Activated CD8-positive, alpha-beta memory T cell treated with anti-CD3 and anti-CD28 coated beads for 1 hour (primary cell): ENCODE measurements around the gene TJAP1.

Experiments
- DNase-seq, 2 donors: peaks; one replicate each; pipeline ENCODE4 v3.0.0-alpha.2; 2020; ENCODE audit warnings: low read depth in 1 of 2; ENCODE audit errors: extremely low read depth in 1 of 2

Gene TJAP1, protein sequence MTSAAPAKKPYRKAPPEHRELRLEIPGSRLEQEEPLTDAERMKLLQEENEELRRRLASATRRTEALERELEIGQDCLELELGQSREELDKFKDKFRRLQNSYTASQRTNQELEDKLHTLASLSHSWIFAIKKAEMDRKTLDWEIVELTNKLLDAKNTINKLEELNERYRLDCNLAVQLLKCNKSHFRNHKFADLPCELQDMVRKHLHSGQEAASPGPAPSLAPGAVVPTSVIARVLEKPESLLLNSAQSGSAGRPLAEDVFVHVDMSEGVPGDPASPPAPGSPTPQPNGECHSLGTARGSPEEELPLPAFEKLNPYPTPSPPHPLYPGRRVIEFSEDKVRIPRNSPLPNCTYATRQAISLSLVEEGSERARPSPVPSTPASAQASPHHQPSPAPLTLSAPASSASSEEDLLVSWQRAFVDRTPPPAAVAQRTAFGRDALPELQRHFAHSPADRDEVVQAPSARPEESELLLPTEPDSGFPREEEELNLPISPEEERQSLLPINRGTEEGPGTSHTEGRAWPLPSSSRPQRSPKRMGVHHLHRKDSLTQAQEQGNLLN

DNA sequence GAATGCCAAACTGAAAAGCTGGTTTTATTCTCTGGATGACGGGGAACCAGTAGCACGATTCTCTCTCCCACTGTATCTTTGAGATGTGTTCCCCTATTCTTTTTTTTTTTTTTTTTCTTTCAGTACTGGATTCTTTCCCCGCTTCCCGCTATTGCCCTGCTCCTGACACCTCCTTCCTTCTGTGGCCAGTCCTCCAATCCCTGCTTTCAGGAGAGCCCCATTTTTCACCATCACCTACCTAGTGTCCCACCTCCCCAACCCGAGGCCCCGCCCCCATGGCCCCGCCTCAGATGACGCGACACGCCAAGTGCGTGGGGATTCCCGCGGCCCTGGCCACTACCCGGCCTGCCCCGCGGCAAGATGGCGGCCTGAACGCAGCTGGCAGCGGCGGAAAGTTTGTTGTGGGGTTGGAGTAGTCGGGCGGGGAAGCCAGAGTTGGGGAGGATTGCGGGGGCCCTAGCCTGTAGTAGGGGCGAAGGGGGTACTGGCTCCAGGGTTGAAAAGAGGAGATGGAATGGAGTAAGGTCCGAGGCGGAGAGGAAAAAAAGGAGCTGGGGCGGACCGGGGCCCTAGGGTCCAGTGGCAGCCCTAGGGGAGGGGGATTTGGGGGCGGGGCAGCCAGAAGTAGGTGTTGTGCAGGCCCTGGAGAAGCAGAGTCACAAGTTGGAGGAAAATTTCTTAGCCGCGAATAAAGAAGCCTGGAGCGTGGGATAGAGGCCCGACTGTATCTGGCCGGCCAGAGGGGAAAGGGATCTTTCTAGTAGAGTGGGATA lies at the start of gene TJAP1:
Gene TJAP1, plus strand, starts transcription at position 336 of the 773 bp plus-strand sequence. CDS start 21,432 bp downstream, outside the sequence.
- DNase-seq = peak; percentile 92 to 99

DNA sequence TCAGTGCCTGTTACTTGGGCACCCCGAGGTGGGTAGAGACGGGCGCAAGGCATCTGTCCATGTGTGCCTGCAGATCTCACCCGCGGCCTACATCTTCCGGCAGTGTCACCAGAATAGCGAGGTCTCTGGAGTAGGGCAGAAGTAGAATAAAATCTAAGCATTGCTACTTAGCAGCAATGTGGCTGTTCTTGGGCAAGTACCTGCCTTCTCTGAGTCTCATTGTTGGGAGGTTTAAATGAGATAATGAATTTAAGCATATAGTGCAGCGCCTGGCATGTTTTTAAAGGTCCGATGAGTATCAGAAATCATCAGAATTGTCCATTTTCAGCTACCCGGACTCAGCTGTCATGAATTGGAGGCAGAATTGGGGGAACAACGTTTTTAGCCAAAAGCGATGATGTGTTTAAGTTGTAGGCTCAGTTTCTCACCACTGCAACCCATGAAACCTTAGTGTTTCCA lies 49.2 kb upstream of the TJAP1 start:
- DNase-seq = no peak

DNA sequence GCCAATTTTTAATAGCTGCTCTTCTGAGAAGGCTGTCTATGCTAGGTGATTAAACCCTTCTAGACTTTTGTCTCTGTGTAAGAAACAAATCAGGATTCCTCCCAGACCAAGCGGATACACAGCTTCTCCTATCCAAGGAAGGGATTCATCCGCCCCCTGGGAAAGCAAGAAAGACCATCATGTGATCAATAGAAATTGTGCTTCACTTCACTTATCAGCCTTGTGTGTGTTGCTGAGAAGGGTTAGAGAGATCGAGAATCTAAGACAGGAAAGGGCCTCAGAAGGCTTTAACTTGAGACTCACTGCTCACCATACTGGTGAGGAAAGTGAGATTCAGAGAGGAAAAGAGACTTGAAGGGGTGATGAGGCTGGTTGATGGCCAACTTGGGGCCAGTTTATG lies 48.5 kb upstream of the TJAP1 start:
- DNase-seq = no peak

DNA sequence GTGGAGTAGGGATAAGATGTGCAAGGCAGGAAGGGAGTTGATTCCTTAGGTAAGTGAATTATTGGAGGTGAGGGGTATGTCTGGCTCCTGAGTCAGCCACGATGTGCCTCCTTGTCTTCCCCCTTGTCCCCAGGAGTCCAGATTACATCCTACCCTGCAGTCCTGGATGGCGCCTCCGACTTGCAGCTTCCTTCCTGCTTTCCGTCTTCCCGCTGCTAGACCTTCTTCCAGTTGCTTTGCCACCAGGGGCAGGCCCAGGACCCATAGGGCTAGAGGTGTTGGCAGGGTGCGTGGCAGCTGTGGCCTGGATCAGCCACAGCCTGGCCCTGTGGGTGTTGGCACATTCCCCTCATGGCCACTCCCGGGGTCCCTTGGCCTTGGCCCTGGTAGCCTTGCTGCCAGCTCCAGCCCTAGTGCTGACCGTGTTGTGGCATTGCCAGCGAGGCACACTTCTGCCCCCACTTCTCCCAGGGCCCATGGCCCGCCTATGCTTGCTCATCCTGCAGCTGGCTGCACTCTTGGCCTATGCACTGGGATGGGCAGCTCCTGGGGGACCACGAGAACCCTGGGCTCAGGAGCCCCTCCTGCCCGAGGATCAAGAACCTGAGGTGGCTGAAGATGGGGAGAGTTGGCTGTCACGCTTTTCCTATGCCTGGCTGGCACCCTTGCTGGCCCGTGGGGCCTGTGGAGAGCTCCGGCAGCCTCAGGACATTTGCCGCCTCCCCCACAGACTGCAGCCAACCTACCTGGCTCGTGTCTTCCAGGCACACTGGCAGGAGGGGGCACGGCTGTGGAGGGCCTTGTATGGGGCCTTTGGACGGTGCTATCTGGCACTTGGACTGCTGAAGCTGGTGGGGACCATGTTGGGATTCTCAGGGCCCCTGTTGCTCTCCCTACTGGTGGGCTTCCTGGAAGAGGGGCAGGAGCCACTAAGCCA lies 45.1 kb upstream of the TJAP1 start:
- no peak for DNase-seq

DNA sequence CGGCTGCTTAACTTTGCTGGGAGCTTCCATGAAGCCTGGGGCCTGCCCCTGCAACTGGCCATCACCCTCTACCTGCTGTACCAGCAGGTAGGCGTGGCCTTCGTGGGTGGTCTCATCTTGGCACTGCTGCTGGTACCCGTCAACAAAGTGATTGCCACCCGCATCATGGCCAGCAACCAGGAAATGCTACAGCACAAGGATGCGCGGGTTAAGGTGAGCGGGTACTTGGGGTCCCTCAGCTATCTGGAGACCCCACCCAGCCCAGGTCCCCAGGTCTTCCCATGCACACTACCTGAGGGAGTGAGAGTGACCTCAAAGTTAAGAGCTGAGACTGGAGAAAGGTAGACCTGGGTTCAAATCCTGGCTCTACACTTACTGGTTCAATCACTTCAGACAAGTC lies 44.2 kb upstream of the TJAP1 start:
- DNase-seq = no peak

DNA sequence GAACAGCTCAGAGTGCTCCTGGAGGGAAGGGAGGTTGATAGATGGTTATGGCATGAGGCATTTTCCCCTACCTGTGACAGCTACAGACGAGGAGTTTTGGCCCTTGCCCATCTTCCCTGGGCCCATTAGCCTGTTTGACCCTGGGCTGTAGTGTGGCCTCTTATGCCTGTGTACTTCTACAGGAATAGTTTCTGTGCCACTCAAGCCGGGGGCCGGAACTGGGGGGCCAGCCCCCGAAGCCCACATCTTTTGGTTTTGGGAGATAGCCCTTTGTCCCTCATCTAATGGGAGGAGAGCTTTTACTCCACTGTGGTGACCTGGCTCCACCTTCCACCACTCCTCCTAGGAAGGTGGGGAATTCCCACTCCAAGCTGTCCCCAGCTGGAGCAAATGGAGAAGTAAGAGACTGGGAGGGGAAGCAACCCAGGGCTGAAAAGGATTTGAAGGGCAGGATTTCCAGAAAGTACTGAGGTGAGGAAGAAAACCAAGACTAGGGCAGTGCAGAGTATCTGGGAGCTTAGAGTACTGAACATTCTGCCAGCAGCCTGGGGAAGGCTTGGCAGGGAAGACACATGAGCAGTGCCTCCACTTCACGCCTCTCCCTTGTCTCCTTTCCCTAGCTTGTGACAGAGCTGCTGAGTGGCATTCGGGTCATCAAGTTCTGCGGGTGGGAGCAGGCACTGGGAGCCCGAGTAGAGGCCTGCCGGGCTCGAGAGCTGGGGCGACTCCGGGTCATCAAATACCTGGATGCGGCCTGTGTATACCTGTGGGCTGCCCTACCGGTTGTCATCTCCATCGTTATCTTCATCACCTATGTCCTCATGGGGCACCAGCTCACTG lies 43.1 kb upstream of the TJAP1 start:
- DNase-seq = no peak

DNA sequence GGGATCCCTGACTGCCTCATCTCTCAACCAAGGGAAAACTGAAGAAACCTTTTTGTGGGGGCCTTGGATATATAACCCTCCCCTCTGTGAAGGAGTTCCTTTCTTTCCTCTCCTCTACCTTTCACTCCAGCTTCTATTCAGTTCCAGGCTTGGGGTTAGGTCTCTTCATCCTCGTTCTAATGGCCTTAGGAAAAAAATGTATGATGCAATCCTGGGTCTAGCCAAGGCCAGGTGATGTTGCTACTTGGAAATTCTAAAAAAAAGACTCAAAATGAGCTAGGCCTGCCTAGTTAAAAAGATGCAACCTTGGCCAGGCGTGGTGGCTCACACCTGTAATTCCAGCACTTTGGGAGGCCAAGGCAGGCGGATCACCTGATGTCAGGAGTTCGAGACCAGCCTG lies 42.4 kb upstream of the TJAP1 start:
- no peak for DNase-seq

DNA sequence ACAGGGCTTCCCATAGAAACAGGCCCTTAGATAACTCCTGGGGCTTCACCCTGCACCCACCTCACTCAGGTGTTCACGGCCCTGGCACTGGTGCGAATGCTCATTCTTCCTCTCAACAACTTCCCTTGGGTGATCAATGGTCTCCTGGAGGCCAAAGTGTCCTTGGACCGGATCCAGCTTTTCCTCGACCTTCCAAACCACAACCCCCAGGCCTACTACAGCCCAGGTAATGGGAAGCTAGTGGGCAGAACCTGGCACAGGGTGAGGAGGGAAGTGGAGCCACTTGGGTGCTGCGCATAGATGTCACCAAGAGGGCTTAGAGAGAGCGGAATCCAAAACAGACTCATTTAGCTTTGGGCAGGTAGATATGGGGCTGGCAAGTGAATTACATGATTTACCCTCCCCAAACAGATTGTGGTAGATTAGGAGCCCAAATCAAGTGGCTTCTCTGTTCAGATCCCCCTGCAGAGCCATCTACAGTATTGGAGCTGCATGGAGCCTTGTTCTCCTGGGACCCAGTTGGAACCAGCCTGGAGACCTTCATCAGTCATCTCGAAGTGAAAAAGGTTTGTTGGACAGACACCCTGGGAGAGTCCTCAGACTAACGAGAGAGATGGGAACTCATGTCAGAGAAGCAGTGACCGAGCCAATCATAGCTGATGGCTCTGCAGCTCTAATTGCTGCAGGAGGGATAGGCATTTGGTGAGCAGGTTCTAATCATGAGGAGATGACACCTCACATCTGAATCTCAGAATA lies 41.5 kb upstream of the TJAP1 start:
- no peak for DNase-seq

DNA sequence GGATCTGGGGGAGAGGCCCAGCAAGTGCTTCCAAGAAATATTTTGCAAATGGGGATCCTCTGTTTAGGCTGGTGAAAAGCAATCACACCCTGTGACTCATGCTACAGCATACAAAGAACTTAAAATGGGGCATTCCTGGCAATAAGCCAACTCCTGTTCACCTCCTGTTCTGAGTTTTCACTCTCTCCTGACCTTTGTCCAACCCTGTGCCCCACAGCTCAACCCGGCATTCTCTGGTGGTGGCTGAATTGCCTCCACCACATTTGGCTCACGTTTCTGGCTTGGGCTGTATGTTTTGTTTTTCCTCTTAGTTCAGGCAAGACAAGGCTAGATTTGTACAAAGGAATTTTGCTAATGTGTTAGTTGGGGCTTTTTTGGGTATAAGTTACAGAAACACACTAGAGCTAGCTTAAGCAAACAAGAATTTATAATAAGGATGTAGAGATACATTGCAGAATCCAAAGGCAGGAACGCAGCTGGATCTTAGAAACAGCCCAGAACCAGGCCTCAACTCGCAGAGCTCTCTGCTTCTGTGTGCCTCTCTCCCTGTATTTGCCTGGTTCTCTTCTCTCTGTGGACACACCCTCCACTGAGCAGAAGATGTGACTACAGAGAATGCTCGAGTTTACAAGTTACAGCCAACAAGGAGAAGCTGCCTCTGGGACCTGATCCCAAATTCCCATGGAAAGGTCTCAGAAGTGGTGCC lies 40.6 kb upstream of the TJAP1 start:
- no peak for DNase-seq

DNA sequence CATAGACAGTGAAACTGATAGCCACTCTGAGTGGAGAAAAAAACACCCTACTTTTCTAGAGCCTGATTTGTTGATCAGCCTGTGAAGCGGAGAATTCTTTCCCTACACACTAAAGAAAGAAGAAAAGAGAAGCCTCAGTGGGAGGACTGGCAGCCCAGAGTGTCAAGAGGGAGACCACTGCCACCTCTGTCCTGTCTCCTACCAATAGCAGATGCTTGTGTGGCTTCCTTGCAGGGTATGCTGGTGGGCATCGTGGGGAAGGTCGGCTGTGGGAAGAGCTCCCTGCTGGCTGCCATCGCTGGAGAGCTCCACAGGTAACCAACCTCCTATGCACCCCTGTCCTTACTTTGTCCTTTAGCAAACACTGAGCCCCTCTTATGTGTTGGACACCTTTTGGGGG lies 39.7 kb upstream of the TJAP1 start:
- no peak for DNase-seq

DNA sequence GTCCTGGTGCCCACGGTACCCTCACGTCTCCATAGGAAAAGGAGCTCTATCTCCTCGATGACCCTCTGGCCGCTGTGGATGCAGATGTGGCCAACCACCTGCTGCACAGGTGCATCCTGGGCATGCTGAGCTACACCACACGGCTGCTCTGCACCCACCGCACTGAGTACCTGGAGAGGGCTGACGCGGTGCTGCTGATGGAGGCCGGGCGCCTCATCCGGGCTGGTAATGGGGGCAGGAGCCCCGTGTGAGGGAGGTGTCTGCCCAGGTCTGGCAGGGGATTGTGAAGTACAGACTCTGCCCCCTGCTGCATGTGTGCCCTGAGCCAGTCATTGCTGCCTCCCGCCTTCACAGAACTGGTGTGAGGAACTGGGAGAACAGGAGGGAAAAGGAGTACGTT lies 34.4 kb upstream of the TJAP1 start:
- DNase-seq = no peak

DNA sequence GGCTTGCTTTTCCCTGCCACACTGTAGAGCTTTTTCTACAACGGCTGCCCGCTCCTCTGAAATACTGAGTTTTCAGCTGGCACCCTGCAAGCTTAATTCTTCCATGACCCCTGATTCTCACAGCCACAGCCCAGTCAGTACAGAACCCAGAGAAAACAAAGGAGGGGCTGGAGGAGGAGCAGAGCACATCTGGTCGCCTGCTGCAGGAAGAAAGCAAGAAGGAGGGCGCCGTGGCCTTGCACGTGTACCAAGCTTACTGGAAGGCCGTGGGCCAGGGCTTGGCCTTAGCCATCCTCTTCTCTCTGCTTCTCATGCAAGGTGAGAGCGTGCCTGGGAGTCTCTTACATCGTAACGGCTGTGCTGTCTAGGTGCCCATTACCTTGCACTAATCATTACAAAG lies 33.3 kb upstream of the TJAP1 start:
- no peak for DNase-seq

DNA sequence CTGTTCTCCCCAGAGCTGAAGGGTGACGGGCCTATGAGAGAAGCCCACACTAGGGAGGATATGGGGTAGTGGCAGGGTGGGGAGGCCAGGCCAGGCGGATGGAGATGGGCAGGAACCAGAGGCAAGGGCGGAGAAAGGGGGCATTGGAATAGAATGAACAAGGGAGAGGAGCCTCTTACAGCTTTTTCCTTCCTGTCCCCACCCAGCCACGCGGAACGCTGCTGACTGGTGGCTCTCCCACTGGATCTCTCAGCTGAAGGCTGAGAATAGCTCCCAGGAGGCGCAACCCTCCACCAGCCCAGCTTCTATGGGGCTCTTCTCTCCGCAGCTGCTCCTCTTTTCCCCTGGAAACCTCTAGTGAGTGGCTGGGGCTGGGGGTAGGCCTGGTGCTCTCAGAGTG lies 32.8 kb upstream of the TJAP1 start:
- no peak for DNase-seq

DNA sequence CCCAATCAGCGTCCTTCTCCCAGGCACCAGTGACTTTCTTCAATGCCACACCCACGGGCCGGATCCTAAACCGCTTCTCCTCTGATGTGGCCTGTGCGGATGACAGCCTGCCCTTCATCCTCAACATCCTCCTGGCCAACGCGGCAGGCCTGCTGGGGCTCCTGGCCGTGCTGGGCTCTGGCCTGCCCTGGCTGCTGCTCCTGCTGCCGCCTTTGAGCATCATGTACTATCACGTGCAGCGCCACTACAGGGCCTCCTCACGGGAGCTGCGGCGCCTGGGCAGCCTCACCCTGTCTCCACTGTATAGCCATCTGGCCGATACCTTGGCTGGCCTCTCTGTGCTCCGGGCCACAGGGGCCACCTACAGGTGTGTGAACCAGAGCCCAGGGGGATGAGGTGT lies 31.8 kb upstream of the TJAP1 start:
- DNase-seq = no peak

DNA sequence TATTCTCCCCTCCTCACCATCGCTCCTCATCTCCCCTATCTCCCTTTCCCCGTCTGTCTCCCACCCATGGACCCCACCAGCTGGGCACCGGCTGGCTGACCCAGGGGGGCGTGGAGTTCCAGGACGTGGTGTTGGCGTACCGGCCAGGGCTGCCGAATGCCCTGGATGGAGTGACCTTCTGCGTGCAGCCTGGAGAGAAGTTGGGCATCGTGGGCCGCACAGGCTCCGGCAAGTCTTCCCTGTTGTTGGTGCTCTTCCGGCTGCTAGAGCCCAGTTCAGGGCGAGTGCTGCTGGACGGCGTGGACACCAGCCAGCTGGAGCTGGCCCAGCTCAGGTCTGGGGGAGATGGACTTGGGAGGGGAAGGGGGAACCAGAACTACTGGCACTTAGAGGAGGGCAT lies 29.8 kb upstream of the TJAP1 start:
- no peak for DNase-seq

DNA sequence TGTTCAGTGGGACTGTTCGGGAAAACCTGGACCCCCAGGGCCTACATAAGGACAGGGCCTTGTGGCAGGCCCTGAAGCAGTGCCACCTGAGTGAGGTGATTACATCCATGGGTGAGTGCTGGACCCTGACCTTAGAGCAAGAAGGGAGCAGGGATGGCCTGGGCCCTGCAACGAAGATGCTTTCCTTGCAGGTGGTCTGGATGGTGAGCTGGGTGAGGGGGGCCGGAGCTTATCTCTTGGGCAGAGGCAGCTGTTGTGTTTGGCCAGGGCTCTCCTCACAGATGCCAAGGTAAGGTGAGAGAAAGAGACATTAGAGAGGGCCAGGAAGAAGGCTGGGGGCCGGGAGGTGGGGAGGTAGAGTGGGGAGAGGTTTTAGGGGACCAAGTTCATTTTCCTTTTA lies 28.5 kb upstream of the TJAP1 start:
- DNase-seq = no peak

DNA sequence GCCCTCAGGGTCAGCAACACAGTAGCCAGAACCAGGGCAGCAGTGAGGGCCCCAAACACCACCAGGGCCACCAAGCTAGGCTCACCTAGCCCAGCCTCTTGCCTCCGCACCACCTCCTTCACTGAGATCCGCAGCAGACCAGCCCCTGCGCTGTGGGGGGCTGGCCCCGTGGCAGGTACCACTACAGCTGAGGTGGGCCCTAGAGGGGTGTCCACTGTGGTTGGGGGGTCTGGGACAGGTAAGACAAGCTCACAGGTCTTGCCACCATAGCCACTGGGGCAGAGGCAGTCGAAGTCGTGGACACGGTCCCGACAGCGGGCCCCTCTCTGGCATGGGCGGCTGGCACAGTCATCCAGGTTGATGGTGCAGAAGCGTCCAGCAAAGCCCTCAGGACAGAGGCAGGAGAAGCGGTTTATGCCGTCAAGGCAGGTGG lies 26.7 kb upstream of the TJAP1 start:
- DNase-seq = no peak

DNA sequence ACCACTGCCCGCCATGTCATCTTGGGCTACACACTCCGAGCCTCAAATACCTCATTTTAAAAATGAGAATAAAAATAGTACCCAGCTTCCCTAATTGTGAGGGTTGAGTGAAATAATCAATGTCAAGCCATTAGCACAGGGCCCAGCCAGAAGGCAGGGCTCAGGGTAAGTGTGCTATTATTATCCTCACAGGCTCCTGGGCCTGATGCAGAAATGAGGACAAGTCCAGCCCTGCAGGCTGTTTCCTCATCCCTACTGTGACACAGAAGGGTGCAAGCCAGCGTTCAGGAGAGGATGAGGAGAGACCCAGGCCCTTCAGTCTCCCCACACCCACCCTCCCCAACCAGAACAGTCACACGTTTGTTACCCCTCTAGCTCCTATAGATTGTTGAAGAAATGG lies 26.0 kb upstream of the TJAP1 start:
- no peak for DNase-seq

DNA sequence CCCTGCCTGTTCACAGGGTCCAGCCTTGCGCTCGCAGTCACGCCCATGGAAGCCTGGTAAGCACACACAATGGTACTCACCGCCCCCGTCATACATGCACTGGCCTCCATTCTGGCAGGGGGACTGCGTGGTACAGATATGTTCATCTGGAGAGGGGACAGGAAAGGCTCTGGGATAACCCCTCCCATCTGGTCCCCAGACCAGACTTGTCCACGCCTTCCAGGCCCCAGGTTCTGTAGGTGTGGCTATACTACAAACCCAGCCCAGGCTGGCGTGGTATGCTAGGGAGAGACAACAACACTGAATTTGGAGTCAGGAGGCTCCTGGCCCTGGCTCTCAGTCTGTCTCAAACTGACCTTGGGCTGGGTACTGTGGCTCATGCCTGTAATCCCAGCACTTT lies 25.4 kb upstream of the TJAP1 start:
- no peak for DNase-seq
